Endothelial cell of umbilical vein (primary cell): ENCODE data around the gene NUDT22.

Experiments used
- CTCF ChIP-seq, 2 donors: IDR thresholded peaks; 1 replicate in 1 of 2; 2 replicates in 1 of 2; pipeline ENCODE4 v1.5.1; 2011; ENCODE audit warnings: low read length in 2 of 2, mild to moderate bottlenecking in 2 of 2, moderate library complexity in 2 of 2, control low read depth in 1 of 2, inconsistent platforms in 1 of 2, low read depth in 1 of 2; ENCODE audit not compliant: insufficient read depth in 1 of 2; ENCODE audit errors: extremely low read depth in 1 of 2
- POLR2A ChIP-seq: IDR thresholded peaks from 2 replicates; pipeline ENCODE4 v1.6.1; 2012; ENCODE audit warnings: low read depth, mild to moderate bottlenecking, control low read depth, low read length

GRCh38 chr11:64258356-64258755, 32.3 kb downstream of the NUDT22 start:
- TF ChIP-seq CTCF (IDR thresholded peaks at IDR 0.05; ENCODE audit: extremely low read depth in 1 of 2, insufficient read depth in 1 of 2, low read depth in 1 of 2, low read length in 2 of 2) (no peak), POLR2A (no peak)
